Measurements from ENCODE around the gene TOP2A. TPM values are rescaled to one million over a fixed set of nuclear protein-coding genes. Genes with fewer than 3 reads are reported as not detected.

The TOP2A gene
- total RNA-seq, 1 donor from 2014 or later: 32.4 TPM

GRCh38 chr17:40347319-40348135, 70.2 kb downstream of the TOP2A start:
- no peak for DNase-seq
- Mint-ChIP-seq H3K27ac (ENCODE audit: unreplicated experiment) (no peak overlapping the region), H3K27me3 (ENCODE audit: unreplicated experiment) (peaks cover 28% of the 10 kb centered on the region), H3K36me3 (ENCODE audit: unreplicated experiment) (peaks cover 3% of the 10 kb centered on the region), H3K9me3 (ENCODE audit: unreplicated experiment) (peaks cover 22% of the 10 kb centered on the region), H3K4me1 (ENCODE audit: low read depth, unreplicated experiment) (peaks cover 43% of the 10 kb centered on the region), H3K4me3 (ENCODE audit: unreplicated experiment) (no peak overlapping the region)
- no peak for TF ChIP-seq CTCF (IDR thresholded peaks at IDR 0.05; ENCODE audit: partially characterized antibody, unreplicated experiment)

GRCh38 chr17:40346765-40347158, 70.9 kb downstream of the TOP2A start:
- Mint-ChIP-seq H3K4me1 (ENCODE audit: low read depth, unreplicated experiment) (peaks cover 38% of the 10 kb centered on the region), H3K27ac (ENCODE audit: unreplicated experiment) (no peak overlapping the region), H3K9me3 (ENCODE audit: unreplicated experiment) (peaks cover 18% of the 10 kb centered on the region), H3K4me3 (ENCODE audit: unreplicated experiment) (peak overlapping the region; percentile 92), H3K27me3 (ENCODE audit: unreplicated experiment) (peaks cover 22% of the 10 kb centered on the region), H3K36me3 (ENCODE audit: unreplicated experiment) (peaks cover 3% of the 10 kb centered on the region)
- no peak for TF ChIP-seq CTCF (IDR thresholded peaks at IDR 0.05; ENCODE audit: partially characterized antibody, unreplicated experiment)
- DNase-seq: no peak

- Mint-ChIP-seq H3K4me1 (ENCODE audit: low read depth, unreplicated experiment) (peaks cover 35% of the 10 kb centered on the region), H3K27me3 (ENCODE audit: unreplicated experiment) (peaks cover 22% of the 10 kb centered on the region), H3K9me3 (ENCODE audit: unreplicated experiment) (peaks cover 18% of the 10 kb centered on the region), H3K4me3 (ENCODE audit: unreplicated experiment) (peak overlapping the region; percentile 92), H3K36me3 (ENCODE audit: unreplicated experiment) (peaks cover 3% of the 10 kb centered on the region), H3K27ac (ENCODE audit: unreplicated experiment) (no peak overlapping the region)
- no peak for TF ChIP-seq CTCF (IDR thresholded peaks at IDR 0.05; ENCODE audit: partially characterized antibody, unreplicated experiment)
- no peak for DNase-seq
Measured at GRCh38 chr17:40345994-40346764, 71.5 kb downstream of the TOP2A start.

- H3K4me1 Mint-ChIP-seq (ENCODE audit: low read depth, unreplicated experiment): peaks cover 36% of the 10 kb centered on the region
- peak overlapping the region; percentile 92 for H3K4me3 Mint-ChIP-seq (ENCODE audit: unreplicated experiment)
- DNase-seq: peak; percentile 55
- H3K9me3 Mint-ChIP-seq (ENCODE audit: unreplicated experiment): peaks cover 16% of the 10 kb centered on the region
- no peak overlapping the region for H3K27ac Mint-ChIP-seq (ENCODE audit: unreplicated experiment)
- H3K27me3 Mint-ChIP-seq (ENCODE audit: unreplicated experiment): peaks cover 24% of the 10 kb centered on the region
- H3K36me3 Mint-ChIP-seq (ENCODE audit: unreplicated experiment): peaks cover 5% of the 10 kb centered on the region
- TF ChIP-seq CTCF (IDR thresholded peaks at IDR 0.05; ENCODE audit: partially characterized antibody, unreplicated experiment): no peak
Measured at GRCh38 chr17:40345161-40345993, 72.3 kb downstream of the TOP2A start.
